Right ventricle myocardium inferior (tissue), 1 donor: Measurements from ENCODE around the gene TRPV2. TPM values are rescaled to one million over a fixed set of nuclear protein-coding genes. Genes with fewer than 3 reads are reported as not detected.
"Not testable (repeated sequence)": the region's sequence is repeated elsewhere in the genome, so short reads cannot be mapped to it uniquely, and the experiment has no call there.

Experiments
- ATAC-seq: fragments of 200-7000 bp; cut with Tn5 transposase; one replicate; pipeline ENCODE4 v1.9.1; 2020; ENCODE audit warnings: mild to moderate bottlenecking, moderate library complexity
- DNase-seq: peaks from one replicate; pipeline ENCODE4 v3.0.0; 2021; ENCODE audit errors: missing footprints
- intact Hi-C: fragments of 100-400 bp; cut with DNase I; formaldehyde crosslinking; loops from one replicate; pipeline ENCODE4 v1.11.0; 2022
- total RNA-seq: library from RNA; stranded (reverse); fragmentation: NEBNext Ultra II Directional; extraction: Animal tissue kit (Norgen Biotek cat#: 25700); gene quantifications from one replicate; pipeline ENCODE4 v1.2.1, GENCODE V29; 2021
- donor health status: DM: no; HTN: yes; CAD: no; lungs with severe emphysema.

TRPV2 gene
- total RNA-seq, 1 donor from 2014 or later, result 11.2 TPM

- DNase-seq, result no peak
- intact Hi-C loops, result loop anchor here (5.0 kb wide), 1 partner anchor 143 kb away; no protein-coding TSS in a partner anchor
- no peak for ATAC-seq
These were observed 29.0 kb downstream of the TRPV2 start for GRCh38 chr17:16444258-16444886.

GRCh38 chr17:16446338-16446983 is 31.1 kb downstream of the TRPV2 start:
- no peak for DNase-seq
- intact Hi-C loops, result no loop called here
- ATAC-seq, result no peak

GRCh38 chr17:16447676-16448075 is 32.3 kb downstream of the TRPV2 start:
- no peak for ATAC-seq
- intact Hi-C loops, result no loop called here
- peak; percentile 14 for DNase-seq

GRCh38 chr17:16448490-16448889 is 33.1 kb downstream of the TRPV2 start:
- intact Hi-C loops, result no loop called here
- DNase-seq (no peak), ATAC-seq (no peak)

- intact Hi-C loops, result no loop called here
- DNase-seq, result no peak
- ATAC-seq, result no peak
These were observed 33.8 kb downstream of the TRPV2 start for GRCh38 chr17:16449121-16449570.

- DNase-seq, result no peak
- no peak for ATAC-seq
- intact Hi-C loops, result no loop called here
These were observed 34.7 kb downstream of the TRPV2 start for GRCh38 chr17:16450028-16450427.

- ATAC-seq, intact Hi-C loops, DNase-seq: not testable (repeated sequence)
These were observed 36.9 kb downstream of the TRPV2 start for GRCh38 chr17:16452268-16452667.

- intact Hi-C loops, result loop anchor here (1.0 kb wide), 1 partner anchor 68 kb away; no protein-coding TSS in a partner anchor
- ATAC-seq (no peak), DNase-seq (no peak)
These were observed 38.1 kb downstream of the TRPV2 start for GRCh38 chr17:16453493-16453851.

GRCh38 chr17:16455997-16456741 is 40.8 kb downstream of the TRPV2 start:
- intact Hi-C loops, result no loop called here
- ATAC-seq (no peak), DNase-seq (no peak)

- intact Hi-C loops, result no loop called here
- DNase-seq, result no peak
- no peak for ATAC-seq
These were observed 41.5 kb downstream of the TRPV2 start for GRCh38 chr17:16456742-16457316.

GRCh38 chr17:16459271-16459670 is 43.9 kb downstream of the TRPV2 start:
- intact Hi-C loops, result no loop called here
- DNase-seq (no peak), ATAC-seq (no peak)

- intact Hi-C loops, result loop anchor here (5.0 kb wide), 1 partner anchor 42 kb away; no protein-coding TSS in a partner anchor
- ATAC-seq (no peak), DNase-seq (no peak)
These were observed 44.6 kb downstream of the TRPV2 start for GRCh38 chr17:16459855-16460550.

GRCh38 chr17:16460796-16461605 is 45.6 kb downstream of the TRPV2 start:
- DNase-seq (no peak), ATAC-seq (no peak)
- intact Hi-C loops, result loop anchor here (5.0 kb wide), 1 partner anchor 41 kb away; no protein-coding TSS in a partner anchor

GRCh38 chr17:16461606-16461866 is 46.2 kb downstream of the TRPV2 start:
- ATAC-seq (no peak), DNase-seq (no peak)
- intact Hi-C loops, result loop anchor here (5.0 kb wide), 1 partner anchor 41 kb away; no protein-coding TSS in a partner anchor

GRCh38 chr17:16462070-16462864 is 46.9 kb downstream of the TRPV2 start:
- no peak for DNase-seq
- intact Hi-C loops, result loop anchor here (5.0 kb wide), 1 partner anchor 40 kb away; no protein-coding TSS in a partner anchor

GRCh38 chr17:16463358-16464302 is 48.3 kb downstream of the TRPV2 start:
- DNase-seq, result no peak
- peak; percentile 77 for ATAC-seq
- intact Hi-C loops, result loop anchor here (5.0 kb wide), 1 partner anchor 39 kb away; no protein-coding TSS in a partner anchor

More at GRCh38 chr17:16462070-16462864, 46.9 kb downstream of the TRPV2 start:
- ATAC-seq, result no peak
